Measurements from ENCODE around the gene MAGI1. TPM values are rescaled to one million over a fixed set of nuclear protein-coding genes. Genes with fewer than 3 reads are reported as not detected.

Gene MAGI1
- total and polyA plus RNA-seq, 12 donors, result 5.7 to 58.2 (median 37.7) TPM

- no peak overlapping the region for H3K4me3 ChIP-seq
- WGBS, 2 donors, result 46 to 48% methylated on average over 2 of the region's 2 CpGs
- H3K27me3 ChIP-seq, result no peaks in the 10 kb centered on the region
- ATAC-seq, result no peak
- H3K4me1 ChIP-seq, result peaks cover 0 to 56% (median 45%) of the 10 kb centered on the region in 9 donors
- DNase-seq, result no peak
- no peak overlapping the region for H3K27ac ChIP-seq
- no peaks in the 10 kb centered on the region for H3K36me3 ChIP-seq
- TF ChIP-seq CTCF (IDR thresholded peaks at IDR 0.05), result no peak
- intact Hi-C loops (cut with DNase I), result no loop called here
- H3K9me3 ChIP-seq, result no peaks in the 10 kb centered on the region
Measured at GRCh38 chr3:65827076-65827475, 211.6 kb downstream of the MAGI1 start.

GRCh38 chr3:65824166-65824565 lies 214.6 kb downstream of the MAGI1 start:
- intact Hi-C loops (cut with DNase I), result no loop called here
- no peak overlapping the region for H3K4me3 ChIP-seq
- ATAC-seq (no peak), DNase-seq (no peak)
- H3K9me3 ChIP-seq, result no peaks in the 10 kb centered on the region
- H3K4me1 ChIP-seq, result peaks cover 0 to 39% (median 16%) of the 10 kb centered on the region in 9 donors
- WGBS, 2 donors, result 63 to 79% methylated on average over 5 of the region's 5 CpGs
- H3K27ac ChIP-seq, result no peak overlapping the region
- no peaks in the 10 kb centered on the region for H3K36me3 ChIP-seq
- no peak for TF ChIP-seq CTCF (IDR thresholded peaks at IDR 0.05)
- no peaks in the 10 kb centered on the region for H3K27me3 ChIP-seq

- no peak for TF ChIP-seq CTCF (IDR thresholded peaks at IDR 0.05)
- Histone ChIP-seq H3K27me3 (no peaks in the 10 kb centered on the region), H3K9me3 (no peaks in the 10 kb centered on the region), H3K4me3 (no peak overlapping the region), H3K27ac (no peak overlapping the region), H3K36me3 (no peaks in the 10 kb centered on the region), H3K4me1 (peaks cover 0 to 13% (median 0%) of the 10 kb centered on the region in 9 donors)
- WGBS, 2 donors, result 86 to 87% methylated on average over 1 of the region's 1 CpG
- ATAC-seq (peak in 2 of 8 donors; percentile 50 to 59), DNase-seq (no peak)
- intact Hi-C loops (cut with DNase I), result no loop called here
Measured at GRCh38 chr3:65820600-65820999, 218.1 kb downstream of the MAGI1 start.

- Histone ChIP-seq H3K9me3 (no peaks in the 10 kb centered on the region), H3K36me3 (no peaks in the 10 kb centered on the region), H3K4me3 (no peak overlapping the region), H3K27me3 (no peaks in the 10 kb centered on the region), H3K4me1 (peaks cover 0 to 16% (median 0%) of the 10 kb centered on the region in 9 donors), H3K27ac (no peak overlapping the region)
- ATAC-seq (no peak), DNase-seq (no peak)
- intact Hi-C loops (cut with DNase I), result no loop called here
- TF ChIP-seq CTCF (IDR thresholded peaks at IDR 0.05), result no peak
Measured at GRCh38 chr3:65819896-65820295, 218.8 kb downstream of the MAGI1 start.
